ENCODE data around the gene SKIL.

The SKIL gene

GRCh38 chr3:170405101-170405500 is 47.6 kb downstream of the SKIL start:
- no peak overlapping the region for H3K23ac ChIP-seq (ENCODE audit: low read length)
- H3K36me3 ChIP-seq (ENCODE audit: control insufficient read depth in 1 of 2, insufficient read depth in 2 of 2, low read length in 2 of 2): no peaks in the 10 kb centered on the region
- H3K9ac ChIP-seq (ENCODE audit: low read length): no peak overlapping the region
- H2AFZ ChIP-seq (ENCODE audit: insufficient read depth, low read length, poor library complexity): no peak overlapping the region
- no peak overlapping the region for H4K8ac ChIP-seq (ENCODE audit: low read depth, low read length)
- no peak overlapping the region for H3K4me3 ChIP-seq (ENCODE audit: low read depth, low read length)
- no peaks in the 10 kb centered on the region for H3K27me3 ChIP-seq (ENCODE audit: insufficient read depth, low read length)
- H3K14ac ChIP-seq (ENCODE audit: low read length): no peak overlapping the region
- no peaks in the 10 kb centered on the region for H3K9me3 ChIP-seq (ENCODE audit: insufficient read depth, low read depth, low read length)
- no peak overlapping the region for H2BK5ac ChIP-seq (ENCODE audit: low read depth, low read length, poor library complexity)
- H2BK120ac ChIP-seq (ENCODE audit: insufficient read depth, low read length, poor library complexity): no peak overlapping the region
- no peaks in the 10 kb centered on the region for H3K79me2 ChIP-seq (ENCODE audit: control insufficient read depth, insufficient read depth, low read length, poor library complexity)
- H3K4me1 ChIP-seq (ENCODE audit: control insufficient read depth in 1 of 2, insufficient read depth in 2 of 2, low read length in 2 of 2): no peaks in the 10 kb centered on the region
- no peak overlapping the region for H4K91ac ChIP-seq (ENCODE audit: low read depth, low read length)
- H3K4me2 ChIP-seq (ENCODE audit: low read length): no peak overlapping the region
- no peak overlapping the region for H2AK5ac ChIP-seq (ENCODE audit: low read length)
- no peak overlapping the region for H4K12ac ChIP-seq (ENCODE audit: low read depth, low read length)
- no peaks in the 10 kb centered on the region for H3K79me1 ChIP-seq (ENCODE audit: low read length)
- peak; percentile 54 to 79 for DNase-seq
- no peak overlapping the region for H3K27ac ChIP-seq (ENCODE audit: low read depth, low read length)
- no peak overlapping the region for H3K4ac ChIP-seq (ENCODE audit: low read depth, low read length)
- H3K18ac ChIP-seq (ENCODE audit: low read length): no peak overlapping the region
- no peak overlapping the region for H2BK12ac ChIP-seq (ENCODE audit: low read length)

- H3K27me3 ChIP-seq (ENCODE audit: insufficient read depth, low read length): no peaks in the 10 kb centered on the region
- no CpG with 5 or more reads among the region's 4 CpGs for WGBS (ENCODE audit: extremely low coverage, insufficient coverage, insufficient read length)
- H3K4me3 ChIP-seq (ENCODE audit: low read depth, low read length): no peak overlapping the region
- no peak overlapping the region for H3K14ac ChIP-seq (ENCODE audit: low read length)
- H2BK5ac ChIP-seq (ENCODE audit: low read depth, low read length, poor library complexity): no peak overlapping the region
- no peak overlapping the region for H3K9ac ChIP-seq (ENCODE audit: low read length)
- H2BK120ac ChIP-seq (ENCODE audit: insufficient read depth, low read length, poor library complexity): no peak overlapping the region
- no peak overlapping the region for H3K4me2 ChIP-seq (ENCODE audit: low read length)
- no peaks in the 10 kb centered on the region for H3K4me1 ChIP-seq (ENCODE audit: control insufficient read depth in 1 of 2, insufficient read depth in 2 of 2, low read length in 2 of 2)
- H3K27ac ChIP-seq (ENCODE audit: low read depth, low read length): no peak overlapping the region
- H3K9me3 ChIP-seq (ENCODE audit: insufficient read depth, low read depth, low read length): no peaks in the 10 kb centered on the region
- no peaks in the 10 kb centered on the region for H3K79me2 ChIP-seq (ENCODE audit: control insufficient read depth, insufficient read depth, low read length, poor library complexity)
- no peak overlapping the region for H2AFZ ChIP-seq (ENCODE audit: insufficient read depth, low read length, poor library complexity)
- H3K36me3 ChIP-seq (ENCODE audit: control insufficient read depth in 1 of 2, insufficient read depth in 2 of 2, low read length in 2 of 2): no peaks in the 10 kb centered on the region
- H2BK12ac ChIP-seq (ENCODE audit: low read length): no peak overlapping the region
- H3K4ac ChIP-seq (ENCODE audit: low read depth, low read length): no peak overlapping the region
- DNase-seq: peak in 1 of 2 donors; percentile 42
- H3K23ac ChIP-seq (ENCODE audit: low read length): no peak overlapping the region
- no peak overlapping the region for H4K91ac ChIP-seq (ENCODE audit: low read depth, low read length)
- H4K8ac ChIP-seq (ENCODE audit: low read depth, low read length): no peak overlapping the region
- no peaks in the 10 kb centered on the region for H3K79me1 ChIP-seq (ENCODE audit: low read length)
- H3K18ac ChIP-seq (ENCODE audit: low read length): no peak overlapping the region
- no peak overlapping the region for H2AK5ac ChIP-seq (ENCODE audit: low read length)
- H4K12ac ChIP-seq (ENCODE audit: low read depth, low read length): no peak overlapping the region
These were observed 53.0 kb downstream of the SKIL start for GRCh38 chr3:170410428-170411029.

GRCh38 chr3:170413291-170413690 is 55.8 kb downstream of the SKIL start:
- Histone ChIP-seq H3K4me2 (ENCODE audit: low read length) (no peak overlapping the region), H4K8ac (ENCODE audit: low read depth, low read length) (no peak overlapping the region)

DNA sequence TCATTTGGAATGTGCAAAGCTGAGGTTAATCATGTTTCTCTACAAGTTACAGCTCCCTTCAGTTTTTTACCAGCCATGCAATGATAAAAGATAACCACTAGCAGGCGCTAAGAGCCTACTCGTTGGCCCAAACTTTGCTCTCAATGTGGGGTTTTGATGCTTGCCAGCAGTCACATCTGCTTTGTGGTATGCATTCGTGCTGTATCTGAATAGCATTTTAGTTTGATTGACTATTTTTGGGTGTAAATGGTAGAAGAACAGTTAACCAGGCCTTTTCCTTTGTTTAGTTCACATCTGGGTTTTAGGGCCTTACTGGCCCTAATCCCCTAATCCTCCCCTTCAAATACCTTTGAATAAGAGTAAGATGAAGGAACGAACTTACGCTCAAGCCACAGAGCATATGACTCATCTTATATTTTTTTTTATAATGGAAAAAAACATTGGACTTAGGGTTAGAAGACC is 56.7 kb downstream of the SKIL start:
- Histone ChIP-seq H2BK5ac (ENCODE audit: low read depth, low read length, poor library complexity) (no peak overlapping the region), H3K36me3 (ENCODE audit: control insufficient read depth in 1 of 2, insufficient read depth in 2 of 2, low read length in 2 of 2) (no peaks in the 10 kb centered on the region), H4K8ac (ENCODE audit: low read depth, low read length) (no peak overlapping the region), H3K27me3 (ENCODE audit: insufficient read depth, low read length) (peaks cover 3% of the 10 kb centered on the region), H4K91ac (ENCODE audit: low read depth, low read length) (no peak overlapping the region), H3K4me2 (ENCODE audit: low read length) (no peak overlapping the region), H3K9me3 (ENCODE audit: insufficient read depth, low read depth, low read length) (peaks cover 2% of the 10 kb centered on the region), H3K4me1 (ENCODE audit: control insufficient read depth in 1 of 2, insufficient read depth in 2 of 2, low read length in 2 of 2) (peaks cover 0 to 3% of the 10 kb centered on the region in 2 experiments), H2BK120ac (ENCODE audit: insufficient read depth, low read length, poor library complexity) (no peak overlapping the region), H3K79me1 (ENCODE audit: low read length) (no peaks in the 10 kb centered on the region), H2AK5ac (ENCODE audit: low read length) (no peak overlapping the region), H3K4ac (ENCODE audit: low read depth, low read length) (no peak overlapping the region), H3K14ac (ENCODE audit: low read length) (no peak overlapping the region), H3K27ac (ENCODE audit: low read depth, low read length) (no peak overlapping the region), H3K79me2 (ENCODE audit: control insufficient read depth, insufficient read depth, low read length, poor library complexity) (no peaks in the 10 kb centered on the region), H4K12ac (ENCODE audit: low read depth, low read length) (no peak overlapping the region), H3K9ac (ENCODE audit: low read length) (no peak overlapping the region), H3K23ac (ENCODE audit: low read length) (no peak overlapping the region), H2AFZ (ENCODE audit: insufficient read depth, low read length, poor library complexity) (no peak overlapping the region), H2BK12ac (ENCODE audit: low read length) (no peak overlapping the region), H3K18ac (ENCODE audit: low read length) (no peak overlapping the region), H3K4me3 (ENCODE audit: low read depth, low read length) (no peak overlapping the region)
- no CpG with 5 or more reads among the region's 5 CpGs for WGBS (ENCODE audit: extremely low coverage, insufficient coverage, insufficient read length)
- DNase-seq: peak; percentile 34 to 87

More at GRCh38 chr3:170413291-170413690, 55.8 kb downstream of the SKIL start:
- DNase-seq: no peak
- Histone ChIP-seq H3K79me2 (ENCODE audit: control insufficient read depth, insufficient read depth, low read length, poor library complexity) (no peaks in the 10 kb centered on the region), H3K18ac (ENCODE audit: low read length) (no peak overlapping the region), H3K27ac (ENCODE audit: low read depth, low read length) (no peak overlapping the region), H2AFZ (ENCODE audit: insufficient read depth, low read length, poor library complexity) (no peak overlapping the region), H2BK5ac (ENCODE audit: low read depth, low read length, poor library complexity) (no peak overlapping the region), H3K9ac (ENCODE audit: low read length) (no peak overlapping the region), H4K91ac (ENCODE audit: low read depth, low read length) (no peak overlapping the region), H3K9me3 (ENCODE audit: insufficient read depth, low read depth, low read length) (peaks cover 2% of the 10 kb centered on the region), H3K4me3 (ENCODE audit: low read depth, low read length) (no peak overlapping the region), H3K4me1 (ENCODE audit: control insufficient read depth in 1 of 2, insufficient read depth in 2 of 2, low read length in 2 of 2) (no peaks in the 10 kb centered on the region), H3K4ac (ENCODE audit: low read depth, low read length) (no peak overlapping the region), H3K14ac (ENCODE audit: low read length) (no peak overlapping the region), H3K23ac (ENCODE audit: low read length) (no peak overlapping the region), H3K36me3 (ENCODE audit: control insufficient read depth in 1 of 2, insufficient read depth in 2 of 2, low read length in 2 of 2) (no peaks in the 10 kb centered on the region), H4K12ac (ENCODE audit: low read depth, low read length) (no peak overlapping the region), H2BK12ac (ENCODE audit: low read length) (no peak overlapping the region), H2BK120ac (ENCODE audit: insufficient read depth, low read length, poor library complexity) (no peak overlapping the region), H2AK5ac (ENCODE audit: low read length) (no peak overlapping the region), H3K79me1 (ENCODE audit: low read length) (no peaks in the 10 kb centered on the region), H3K27me3 (ENCODE audit: insufficient read depth, low read length) (no peaks in the 10 kb centered on the region)
- no CpG with 5 or more reads among the region's 4 CpGs for WGBS (ENCODE audit: extremely low coverage, insufficient coverage, insufficient read length)

Measured in trophoblast cell (in vitro differentiated cells and primary cell).